ENCODE data around the gene HNRNPAB.
"Not testable (repeated sequence)": the region's sequence is repeated elsewhere in the genome, so short reads cannot be mapped to it uniquely, and the experiment has no call there.

HNRNPAB gene

GRCh38 chr5:178213003-178213461, 8.7 kb downstream of the HNRNPAB start:
- DNase-seq: no peak

DNA sequence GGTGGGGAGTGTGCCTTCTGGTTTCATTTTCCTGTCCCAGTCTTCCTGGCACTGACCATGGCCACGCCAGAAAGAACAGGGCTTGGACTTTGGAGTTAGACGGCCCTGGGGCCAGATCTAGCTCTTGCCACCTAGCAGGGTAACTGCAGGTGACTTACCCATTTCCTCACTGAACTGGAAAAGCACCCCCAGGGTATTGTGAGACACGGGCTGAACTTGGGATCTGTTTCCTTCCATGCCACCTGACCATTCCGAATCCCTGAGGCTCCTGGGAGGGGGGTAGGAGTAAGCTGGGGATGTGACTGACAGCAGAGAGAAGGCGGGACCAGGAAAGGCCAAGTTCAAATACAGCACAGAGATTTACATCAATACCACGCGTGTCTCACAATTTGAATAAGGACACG, 9.4 kb downstream of the HNRNPAB start:
- DNase-seq: no peak

- no peak for DNase-seq
Measured at GRCh38 chr5:178214160-178214803, 9.9 kb downstream of the HNRNPAB start.

GRCh38 chr5:178215280-178216002, 11.1 kb downstream of the HNRNPAB start:
- no peak for DNase-seq

- DNase-seq: no peak
Measured at GRCh38 chr5:178216088-178216534, 11.8 kb downstream of the HNRNPAB start.

DNA sequence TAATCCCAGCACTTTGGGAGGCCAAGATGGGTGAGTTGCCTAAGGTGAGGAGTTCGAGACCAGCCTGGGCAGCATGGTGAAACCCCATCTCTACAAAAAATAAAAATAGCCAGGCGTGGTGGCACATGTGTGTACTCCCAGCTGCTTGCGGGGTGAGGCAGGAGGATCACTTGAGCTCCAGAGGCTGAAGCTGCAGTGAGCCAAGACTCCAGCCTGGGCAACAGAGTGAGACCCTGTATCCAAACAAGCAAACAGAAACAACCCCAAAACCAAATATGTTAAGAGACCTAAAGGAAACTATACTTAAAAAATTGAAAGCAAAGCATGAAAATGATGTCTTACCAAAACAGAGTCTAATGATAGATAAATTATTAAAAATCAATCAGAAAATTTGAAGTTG, 12.4 kb downstream of the HNRNPAB start:
- no peak for DNase-seq

- no peak for DNase-seq
Measured at GRCh38 chr5:178218237-178218776, 14.0 kb downstream of the HNRNPAB start.

DNA sequence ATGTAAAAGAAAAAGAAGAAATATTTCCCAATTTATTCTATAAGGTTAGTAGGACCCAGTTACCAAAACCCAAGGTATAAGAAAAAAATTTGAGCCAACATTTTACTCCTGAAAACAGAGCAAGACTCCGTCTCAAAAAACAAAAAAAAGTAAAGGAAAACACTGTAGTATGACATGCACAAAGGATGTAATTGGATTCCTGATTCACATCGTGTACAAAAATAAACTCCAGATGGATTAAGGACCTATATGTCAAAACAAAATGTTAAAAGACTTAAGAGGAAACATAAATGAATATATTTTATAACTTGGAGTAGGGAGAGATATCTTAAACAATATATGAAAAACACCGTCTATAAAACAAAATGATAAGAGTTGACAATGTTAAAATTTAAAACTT, 14.5 kb downstream of the HNRNPAB start:
- no peak for DNase-seq

DNA sequence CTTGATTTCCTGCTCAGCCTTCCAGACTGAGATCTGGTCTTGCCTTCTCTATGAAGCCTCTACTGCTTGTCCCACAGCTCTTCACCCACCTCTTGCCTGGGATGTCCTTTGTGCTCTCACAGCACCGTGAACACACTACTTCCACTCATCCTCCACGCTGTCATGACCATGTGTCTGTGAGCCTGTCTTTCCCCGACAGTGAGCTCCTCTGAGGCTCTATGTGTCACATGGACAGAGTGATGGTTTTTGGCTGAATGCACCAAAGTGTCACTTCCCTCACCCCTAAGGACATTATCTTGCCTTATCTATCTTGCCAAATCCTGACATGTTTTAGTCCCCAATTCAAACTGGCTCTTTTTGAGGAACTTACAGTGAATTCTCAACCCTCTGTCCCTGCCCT, 16.9 kb downstream of the HNRNPAB start:
- DNase-seq: no peak

GRCh38 chr5:178221853-178222252, 17.5 kb downstream of the HNRNPAB start:
- DNase-seq: no peak

GRCh38 chr5:178222292-178222691, 18.0 kb downstream of the HNRNPAB start:
- no peak for DNase-seq

DNA sequence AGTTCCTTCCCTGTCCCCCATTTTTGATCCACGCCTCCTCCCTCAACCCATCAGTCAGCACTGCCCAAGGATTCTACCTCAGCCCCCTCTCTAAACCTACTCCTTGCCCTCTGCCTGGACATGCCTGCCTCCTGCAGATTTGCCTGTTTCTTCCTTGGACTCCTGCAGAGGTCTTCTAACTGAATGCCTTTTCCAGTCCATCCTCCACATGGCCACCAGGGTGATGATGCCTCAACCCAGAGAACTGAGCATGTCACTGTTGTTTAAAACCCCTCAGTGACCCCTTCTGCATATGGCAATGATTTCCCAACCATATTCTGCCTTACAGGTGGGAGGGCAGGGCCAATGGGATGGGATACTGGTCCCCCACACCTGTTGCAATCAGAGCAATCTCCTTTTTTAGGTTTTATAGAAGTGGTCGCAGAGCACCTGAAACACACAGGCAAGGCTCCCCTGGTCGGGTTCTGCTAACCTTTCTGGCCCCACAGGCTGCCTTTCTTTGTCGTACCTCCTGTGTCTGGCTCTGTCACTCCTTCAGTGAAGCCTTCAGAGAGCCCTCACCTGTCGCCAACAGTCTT, 19.0 kb downstream of the HNRNPAB start:
- DNase-seq: no peak

DNA sequence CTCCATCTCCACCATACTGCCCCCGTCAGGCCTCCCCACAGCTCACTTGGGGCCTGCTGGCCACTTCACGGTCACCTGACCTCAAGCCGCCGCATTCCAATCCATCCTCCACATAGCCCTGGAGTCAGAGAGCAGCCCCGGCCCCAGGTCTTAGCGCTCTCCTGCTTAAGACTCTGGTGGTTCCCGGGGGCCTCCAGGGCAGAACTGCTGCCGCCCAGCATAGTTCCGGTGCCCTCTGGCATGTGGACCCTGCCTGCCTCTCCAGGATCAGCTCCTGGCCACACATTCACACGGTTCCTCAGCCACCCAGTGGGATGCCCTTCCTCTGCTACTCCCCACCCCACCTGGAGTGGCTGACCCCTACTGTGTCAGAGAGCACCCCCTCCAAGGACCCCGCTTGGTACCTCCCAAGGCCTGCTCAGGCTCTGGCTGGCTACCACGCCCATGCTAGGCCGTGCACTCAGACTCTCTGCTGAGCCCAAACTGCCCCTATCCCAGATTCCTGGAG, 19.5 kb downstream of the HNRNPAB start:
- DNase-seq: no peak

- DNase-seq: no peak
Measured at GRCh38 chr5:178224403-178224802, 20.1 kb downstream of the HNRNPAB start.

- DNase-seq: no peak
Measured at GRCh38 chr5:178225174-178225573, 20.8 kb downstream of the HNRNPAB start.

DNA sequence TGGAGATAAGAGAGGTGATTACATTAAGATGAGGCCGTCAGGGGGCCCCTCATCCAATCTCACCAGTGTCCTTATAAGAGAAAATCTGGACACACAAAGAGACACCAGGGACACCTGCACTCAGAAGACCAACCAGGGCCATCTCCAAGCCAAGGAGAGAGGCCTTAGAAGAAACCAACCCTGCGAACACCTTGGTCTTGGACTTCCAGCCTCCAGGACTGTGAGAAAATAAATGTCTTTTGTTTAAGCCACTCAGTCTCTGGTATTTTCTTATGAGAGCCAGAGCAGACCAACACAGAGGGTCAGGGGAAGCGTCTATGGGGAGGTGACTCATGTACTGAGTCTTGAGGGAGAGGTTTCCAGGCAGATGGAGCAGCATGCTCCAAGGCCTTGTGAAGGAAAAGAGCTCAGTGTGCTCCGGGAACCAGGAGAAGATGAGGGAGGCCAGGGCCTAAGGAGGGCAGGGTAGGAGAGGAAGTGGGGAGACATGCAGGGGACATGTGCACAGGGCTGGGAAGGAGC, 22.9 kb downstream of the HNRNPAB start:
- no peak for DNase-seq

GRCh38 chr5:178227929-178228328, 23.6 kb downstream of the HNRNPAB start:
- DNase-seq: no peak

DNA sequence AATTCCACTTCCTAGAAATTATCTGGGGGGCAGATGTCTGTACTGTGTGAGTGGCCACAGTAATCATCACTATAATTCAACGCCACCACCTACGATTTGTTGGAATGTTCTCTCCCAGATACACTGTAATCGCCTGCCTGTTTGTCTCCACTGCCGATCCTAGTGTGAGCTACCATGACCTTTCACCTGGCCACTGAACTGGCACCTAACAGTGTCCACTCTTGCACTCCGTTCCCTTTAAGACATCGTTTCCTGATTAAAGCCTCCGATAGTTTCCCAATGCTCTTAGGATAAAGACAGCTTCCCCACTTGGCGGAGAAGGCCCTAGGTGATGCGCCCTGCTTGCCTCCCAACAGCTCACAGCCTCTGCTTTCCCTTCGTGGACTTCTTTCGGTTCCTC, 24.3 kb downstream of the HNRNPAB start:
- no peak for DNase-seq

DNA sequence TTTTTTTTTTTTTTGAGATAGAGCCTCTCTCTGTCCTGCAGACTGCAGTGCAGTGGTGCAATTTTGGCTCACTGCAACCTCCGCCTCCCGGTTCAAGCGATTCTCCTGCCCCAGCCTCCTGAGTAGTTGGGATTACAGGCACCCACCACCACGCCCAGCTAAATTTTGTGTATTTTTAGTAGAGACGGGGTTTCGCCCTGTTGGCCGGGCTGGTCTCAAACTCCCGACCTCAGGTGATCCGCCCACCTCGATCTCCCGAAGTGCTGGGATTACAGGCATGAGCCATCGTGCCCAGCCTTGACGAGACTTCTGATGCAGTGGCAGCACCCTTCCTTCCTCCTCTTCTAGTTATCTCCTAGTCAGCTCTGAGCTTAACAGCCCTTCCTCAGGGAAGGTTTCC, 24.8 kb downstream of the HNRNPAB start:
- DNase-seq: not testable (repeated sequence)

DNA sequence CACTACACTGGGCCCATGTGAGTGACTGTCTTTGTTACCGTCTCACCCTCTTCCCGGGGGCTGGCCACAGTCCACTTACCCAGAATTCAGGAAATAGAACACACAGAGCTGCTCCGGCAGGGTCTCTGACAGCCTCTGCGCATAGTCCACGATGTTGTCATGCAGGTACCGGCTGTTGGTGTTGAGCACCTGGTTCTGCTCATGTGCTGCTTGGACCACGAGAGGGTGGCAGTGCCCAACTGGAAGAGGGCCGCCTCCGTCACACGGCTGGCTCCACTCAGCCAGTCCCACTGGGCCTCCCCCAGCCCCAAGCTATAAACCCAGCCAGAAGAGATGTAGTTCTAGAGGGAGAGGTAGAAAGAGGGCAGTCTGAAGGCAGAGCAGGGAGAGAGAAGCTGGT, 25.5 kb downstream of the HNRNPAB start:
- DNase-seq: no peak

- no peak for DNase-seq
Measured at GRCh38 chr5:178230879-178231538, 26.7 kb downstream of the HNRNPAB start.

- no peak for DNase-seq
Measured at GRCh38 chr5:178231539-178232123, 27.3 kb downstream of the HNRNPAB start.

All from activated CD4-positive, alpha-beta T cell treated with anti-CD3 and anti-CD28 coated beads, Interleukin-2, amount 50 U/mL, for 48 hours (primary cell).